Vagina (tissue), 2 donors: ENCODE data around the gene GRIN2A.

Experiments used
- CTCF ChIP-seq, 3 experiments: fragments of 450-650 bp in 2 of 3; fragments of 200-600 bp in 1 of 3; sonication (generic) in 1 of 3; IDR thresholded peaks; one replicate each; pipeline ENCODE4 v1.5.1; 2017 to 2019; ENCODE audit warnings: antibody characterized with exemption in 3 of 3, mild to moderate bottlenecking in 2 of 3, moderate library complexity in 2 of 3
- POLR2A ChIP-seq, 2 donors: fragments of 450-650 bp; IDR thresholded peaks; one replicate each; pipeline ENCODE4 v1.6.1; 2017; ENCODE audit warnings: antibody characterized with exemption in 2 of 2, mild to moderate bottlenecking in 2 of 2, moderate library complexity in 2 of 2
- POLR2AphosphoS5 ChIP-seq, 2 donors: sonication (generic); formaldehyde crosslinking; IDR thresholded peaks; one replicate each; pipeline ENCODE4 v1.9.0; 2017; ENCODE audit warnings: antibody characterized with exemption in 2 of 2, mild to moderate bottlenecking in 2 of 2, low read depth in 1 of 2; ENCODE audit not compliant: insufficient read depth in 1 of 2

- no peak for TF ChIP-seq POLR2A (IDR thresholded peaks at IDR 0.05)
- TF ChIP-seq CTCF (IDR thresholded peaks at IDR 0.05): no peak
- TF ChIP-seq POLR2AphosphoS5 (IDR thresholded peaks at IDR 0.05; ENCODE audit: insufficient read depth in 1 of 2, low read depth in 1 of 2): no peak
Measured at GRCh38 chr16:10026593-10026992, 155.6 kb downstream of the GRIN2A start.
